Spleen (tissue), 11 donors: ENCODE results near the gene SRP72. TPM values are rescaled to one million over a fixed set of nuclear protein-coding genes. Genes with fewer than 3 reads are reported as not detected.

Source experiments
- DNase-seq: peaks from one replicate; pipeline ENCODE4 v3.0.0-alpha.2; 2020
- H3K27ac ChIP-seq, 8 donors: fragments of 200-600 bp; sonication (generic) in 7 of 8; 1 replicate in 4 of 8; 2 replicates in 4 of 8; pipeline versions ENCODE4 v1.5.0 to v1.8.0; 2016 to 2021; ENCODE audit warnings: inconsistent platforms in 4 of 8, mild to moderate bottlenecking in 4 of 8, moderate library complexity in 1 of 8
- H3K27me3 ChIP-seq, 7 donors: fragments of 200-600 bp; sonication (generic) in 6 of 7; replicated peaks in 1 of 7; 1 replicate in 4 of 7; 2 replicates in 3 of 7; pipeline versions ENCODE4 v1.5.0 to v1.8.0; 2016 to 2021; ENCODE audit warnings: inconsistent platforms in 3 of 7, mild to moderate bottlenecking in 1 of 7
- H3K36me3 ChIP-seq, 6 donors: fragments of 200-600 bp; sonication (generic) in 5 of 6; 1 replicate in 4 of 6; 2 replicates in 2 of 6; pipeline versions ENCODE4 v1.5.0 to v1.8.0; 2016 to 2021; ENCODE audit warnings: inconsistent platforms in 2 of 6
- H3K4me1 ChIP-seq, 6 donors: fragments of 200-600 bp; sonication (generic) in 5 of 6; 1 replicate in 3 of 6; 2 replicates in 3 of 6; pipeline versions ENCODE4 v1.5.0 to v1.8.0; 2016 to 2021; ENCODE audit warnings: inconsistent platforms in 3 of 6
- H3K4me3 ChIP-seq, 8 donors: fragments of 200-600 bp; sonication (generic) in 7 of 8; 1 replicate in 4 of 8; 2 replicates in 4 of 8; pipeline versions ENCODE4 v1.5.0 to v1.8.0; 2016 to 2021; ENCODE audit warnings: inconsistent platforms in 4 of 8, mild to moderate bottlenecking in 4 of 8, moderate library complexity in 2 of 8
- H3K9me3 ChIP-seq, 8 donors: fragments of 200-600 bp; sonication (generic) in 7 of 8; 1 replicate in 4 of 8; 2 replicates in 4 of 8; pipeline versions ENCODE4 v1.5.0 to v1.8.0; 2016 to 2021; ENCODE audit warnings: inconsistent platforms in 4 of 8
- CTCF ChIP-seq, 11 experiments: fragments of 200-600 bp in 7 of 11; fragments of 450-650 bp in 4 of 11; sonication (generic) in 4 of 11; IDR thresholded peaks in 8 of 11; conservative IDR thresholded peaks in 3 of 11; 1 replicate in 7 of 11; 2 replicates in 4 of 11; pipeline versions ENCODE4 v1.4.0 to v1.8.0; 2016 to 2021; ENCODE audit warnings: antibody characterized with exemption in 11 of 11, inconsistent platforms in 4 of 11, mild to moderate bottlenecking in 1 of 11
- POLR2A ChIP-seq, 3 donors: fragments of 450-650 bp; IDR thresholded peaks; one replicate each; pipeline ENCODE4 v1.5.1; 2017; ENCODE audit warnings: antibody characterized with exemption in 3 of 3, mild to moderate bottlenecking in 1 of 3
- POLR2AphosphoS5 ChIP-seq, 3 donors: sonication (generic); formaldehyde crosslinking; IDR thresholded peaks; one replicate each; pipeline ENCODE4 v1.5.1; 2017; ENCODE audit warnings: antibody characterized with exemption in 3 of 3
- WGBS, 5 donors: extraction: QIAGEN DNeasy Blood & Tissue Kit in 3 of 5; methylation state at CpG; one replicate each; pipeline versions ENCODE4 v1.1.5 to v1.1.7; 2013 to 2018; 5-methylcytosine and 5-hydroxymethylcytosine counted together
- intact Hi-C: fragments of 100-400 bp; cut with DNase I; formaldehyde crosslinking; loops from one replicate; pipeline ENCODE4 v1.15.0; 2023; ENCODE audit warnings: low total_unique reads
- polyA plus RNA-seq, 3 donors: library from polyadenylated mRNA; stranded (reverse); fragments of 200-250 nt; gene quantifications; one replicate each; pipeline ENCODE4 v1.2.1, GENCODE V29; 2013
- total RNA-seq, 7 donors: library from RNA; depleted of rRNA in 3 of 7; stranded (reverse); fragments of >200 nt in 3 of 7; fragmentation: NEBNext Ultra II Directional in 4 of 7; extraction: Animal tissue kit (Norgen Biotek cat#: 25700) in 4 of 7; gene quantifications; one replicate each; pipeline versions ENCODE4 v1.1.0 to v1.2.1, GENCODE V29; 2016 to 2021
- donor health status: healthy with polysubstance abuse.
- donor health status: DM: no; HTN: no; CAD: no; lungs with moderate emphysema.
- donor health status: DM: no; HTN: no; CAD: no.
- donor health status: Bipolar disorder and iron deficiency.
- donor health status: healthy.
- donor health status: DM: no; HTN: no; CAD: no.
- donor health status: DM: yes; HTN: yes; CAD: no.

Gene SRP72
- total and polyA plus RNA-seq, 10 donors, result 30.1 to 97.7 (median 78.1) TPM

- H3K4me3 ChIP-seq, result no peak overlapping the region
- no peak for DNase-seq
- H3K27ac ChIP-seq, result no peak overlapping the region
- TF ChIP-seq POLR2AphosphoS5 (IDR thresholded peaks at IDR 0.05), result no peak
- no peak for TF ChIP-seq CTCF (IDR thresholded peaks at IDR 0.05 in 8 of 11, conservative IDR thresholded peaks at IDR 0.05 in 3 of 11)
- TF ChIP-seq POLR2A (IDR thresholded peaks at IDR 0.05), result no peak
- no peaks in the 10 kb centered on the region for H3K36me3 ChIP-seq
- H3K9me3 ChIP-seq, result no peaks in the 10 kb centered on the region
- intact Hi-C loops, result no loop called here
- H3K27me3 ChIP-seq, result peaks cover 0 to 38% (median 8%) of the 10 kb centered on the region in 7 donors
- H3K4me1 ChIP-seq, result no peaks in the 10 kb centered on the region
- WGBS, 5 donors, result 92 to 99% (median 97%) methylated on average over 1 of the region's 1 CpG
Measured at GRCh38 chr4:56537147-56537546, 69.7 kb downstream of the SRP72 start.

- no peak overlapping the region for H3K27ac ChIP-seq
- TF ChIP-seq POLR2A (IDR thresholded peaks at IDR 0.05) (no peak), CTCF (IDR thresholded peaks at IDR 0.05 in 8 of 11, conservative IDR thresholded peaks at IDR 0.05 in 3 of 11) (no peak), POLR2AphosphoS5 (IDR thresholded peaks at IDR 0.05) (no peak)
- no peaks in the 10 kb centered on the region for H3K9me3 ChIP-seq
- no peaks in the 10 kb centered on the region for H3K36me3 ChIP-seq
- H3K4me1 ChIP-seq, result peaks cover 0 to 14% (median 10%) of the 10 kb centered on the region in 6 donors
- DNase-seq, result no peak
- H3K4me3 ChIP-seq, result no peak overlapping the region
- intact Hi-C loops, result loop anchor here (10.0 kb wide), 1 partner anchor 264 kb away; no protein-coding TSS in a partner anchor
- WGBS, 5 donors, result 67 to 93% (median 76%) methylated on average over 4 of the region's 4 CpGs
- H3K27me3 ChIP-seq, result peaks cover 0 to 5% (median 0%) of the 10 kb centered on the region in 7 donors
Measured at GRCh38 chr4:56540826-56541225, 73.4 kb downstream of the SRP72 start.

- no peak for TF ChIP-seq POLR2A (IDR thresholded peaks at IDR 0.05)
- peak; percentile 85 to 99 (median 96) for TF ChIP-seq CTCF (IDR thresholded peaks at IDR 0.05 in 8 of 11, conservative IDR thresholded peaks at IDR 0.05 in 3 of 11)
- peak; percentile 47 to 82 (median 68) for TF ChIP-seq POLR2AphosphoS5 (IDR thresholded peaks at IDR 0.05)
- H3K27ac ChIP-seq, result no peak overlapping the region
- H3K4me1 ChIP-seq, result peaks cover 0 to 14% (median 10%) of the 10 kb centered on the region in 6 donors
- peak; percentile 97 for DNase-seq
- intact Hi-C loops, result loop anchor here (10.0 kb wide), 1 partner anchor 260 kb away; no protein-coding TSS in a partner anchor
- no peaks in the 10 kb centered on the region for H3K36me3 ChIP-seq
- peak overlapping the region in 6 of 8 donors; percentile 12 to 66 (median 32) for H3K4me3 ChIP-seq
- WGBS, 5 donors, result 5 to 9% (median 6%) methylated on average over 32 to 33 of the region's 33 CpGs
- H3K9me3 ChIP-seq, result no peaks in the 10 kb centered on the region
- H3K27me3 ChIP-seq, result peaks cover 0 to 5% (median 0%) of the 10 kb centered on the region in 7 donors
Measured at GRCh38 chr4:56544573-56545131, 77.2 kb downstream of the SRP72 start.

- Histone ChIP-seq H3K4me3 (no peak overlapping the region), H3K27ac (no peak overlapping the region), H3K9me3 (no peaks in the 10 kb centered on the region), H3K36me3 (no peaks in the 10 kb centered on the region), H3K27me3 (no peaks in the 10 kb centered on the region), H3K4me1 (no peaks in the 10 kb centered on the region)
- no peak for DNase-seq
- WGBS, 5 donors, result 77 to 89% (median 81%) methylated on average over 8 of the region's 8 CpGs
- intact Hi-C loops, result no loop called here
- TF ChIP-seq POLR2AphosphoS5 (IDR thresholded peaks at IDR 0.05), result no peak
- no peak for TF ChIP-seq CTCF (IDR thresholded peaks at IDR 0.05 in 8 of 11, conservative IDR thresholded peaks at IDR 0.05 in 3 of 11)
- TF ChIP-seq POLR2A (IDR thresholded peaks at IDR 0.05), result no peak
Measured at GRCh38 chr4:56550642-56551041, 83.2 kb downstream of the SRP72 start.
